Body of pancreas (tissue), 4 donors: ENCODE results near the gene FABP1.

ENCODE experiments used
- CTCF ChIP-seq, 7 experiments: fragments of 450-650 bp in 4 of 7; fragments of 200-600 bp in 3 of 7; sonication (generic) in 3 of 7; IDR thresholded peaks; one replicate each; pipeline ENCODE4 v1.5.1; 2016 to 2019; ENCODE audit warnings: antibody characterized with exemption in 7 of 7
- POLR2A ChIP-seq, 3 donors: fragments of 450-650 bp; IDR thresholded peaks; one replicate each; pipeline ENCODE4 v1.6.1; 2016; ENCODE audit warnings: antibody characterized with exemption in 3 of 3, mild to moderate bottlenecking in 2 of 3

DNA sequence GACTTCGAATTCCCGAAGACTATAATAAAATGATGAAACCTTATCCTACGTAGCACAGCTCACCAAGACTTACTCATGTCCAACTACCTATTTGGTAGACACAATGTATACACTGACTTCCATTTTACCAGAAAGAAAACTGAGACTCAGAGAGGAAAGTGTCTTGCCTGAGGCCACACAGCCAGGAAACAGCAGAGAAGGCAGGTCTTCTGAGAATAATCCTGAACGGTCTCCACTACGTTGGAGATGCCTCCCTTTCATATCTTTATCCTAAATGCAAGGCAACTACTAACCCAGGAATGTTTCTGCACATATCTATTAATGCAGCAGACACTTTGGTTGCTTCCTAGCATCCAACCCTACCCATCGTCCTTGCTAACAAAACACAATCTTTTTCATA, 11.9 kb upstream of the FABP1 start:
- TF ChIP-seq CTCF (IDR thresholded peaks at IDR 0.05) (no peak), POLR2A (IDR thresholded peaks at IDR 0.05) (no peak)
